ENCODE data around the gene KRT75. TPM values are rescaled to one million over a fixed set of nuclear protein-coding genes. Genes with fewer than 3 reads are reported as not detected.

KRT75 gene
- total RNA-seq, 4 donors from 2014 or later = not detected

DNA sequence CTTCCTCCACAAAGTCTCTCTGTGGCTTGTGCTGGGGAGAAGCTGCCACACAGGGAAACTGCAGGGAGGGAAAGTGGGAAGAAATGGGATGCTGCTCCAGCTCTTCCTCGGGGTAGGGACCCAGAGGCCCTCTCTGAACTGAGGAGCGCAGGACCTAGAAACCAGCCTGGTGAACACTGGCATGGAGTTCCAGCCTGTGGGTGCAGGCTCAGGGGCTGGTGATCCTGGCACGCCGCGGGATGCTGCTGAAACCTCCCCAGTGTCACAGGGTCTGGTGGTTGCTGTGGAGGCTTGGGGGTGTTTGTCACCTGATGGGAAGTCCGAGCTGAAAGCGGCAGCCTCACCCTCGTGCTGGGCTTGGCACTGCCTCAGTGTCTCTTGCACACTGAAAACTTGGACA is 5.2 kb upstream of the KRT75 start:
- TF ChIP-seq, protein P1, sequence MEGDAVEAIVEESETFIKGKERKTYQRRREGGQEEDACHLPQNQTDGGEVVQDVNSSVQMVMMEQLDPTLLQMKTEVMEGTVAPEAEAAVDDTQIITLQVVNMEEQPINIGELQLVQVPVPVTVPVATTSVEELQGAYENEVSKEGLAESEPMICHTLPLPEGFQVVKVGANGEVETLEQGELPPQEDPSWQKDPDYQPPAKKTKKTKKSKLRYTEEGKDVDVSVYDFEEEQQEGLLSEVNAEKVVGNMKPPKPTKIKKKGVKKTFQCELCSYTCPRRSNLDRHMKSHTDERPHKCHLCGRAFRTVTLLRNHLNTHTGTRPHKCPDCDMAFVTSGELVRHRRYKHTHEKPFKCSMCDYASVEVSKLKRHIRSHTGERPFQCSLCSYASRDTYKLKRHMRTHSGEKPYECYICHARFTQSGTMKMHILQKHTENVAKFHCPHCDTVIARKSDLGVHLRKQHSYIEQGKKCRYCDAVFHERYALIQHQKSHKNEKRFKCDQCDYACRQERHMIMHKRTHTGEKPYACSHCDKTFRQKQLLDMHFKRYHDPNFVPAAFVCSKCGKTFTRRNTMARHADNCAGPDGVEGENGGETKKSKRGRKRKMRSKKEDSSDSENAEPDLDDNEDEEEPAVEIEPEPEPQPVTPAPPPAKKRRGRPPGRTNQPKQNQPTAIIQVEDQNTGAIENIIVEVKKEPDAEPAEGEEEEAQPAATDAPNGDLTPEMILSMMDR (IDR thresholded peaks at IDR 0.05; ENCODE audit: low read depth) = no peak

DNA sequence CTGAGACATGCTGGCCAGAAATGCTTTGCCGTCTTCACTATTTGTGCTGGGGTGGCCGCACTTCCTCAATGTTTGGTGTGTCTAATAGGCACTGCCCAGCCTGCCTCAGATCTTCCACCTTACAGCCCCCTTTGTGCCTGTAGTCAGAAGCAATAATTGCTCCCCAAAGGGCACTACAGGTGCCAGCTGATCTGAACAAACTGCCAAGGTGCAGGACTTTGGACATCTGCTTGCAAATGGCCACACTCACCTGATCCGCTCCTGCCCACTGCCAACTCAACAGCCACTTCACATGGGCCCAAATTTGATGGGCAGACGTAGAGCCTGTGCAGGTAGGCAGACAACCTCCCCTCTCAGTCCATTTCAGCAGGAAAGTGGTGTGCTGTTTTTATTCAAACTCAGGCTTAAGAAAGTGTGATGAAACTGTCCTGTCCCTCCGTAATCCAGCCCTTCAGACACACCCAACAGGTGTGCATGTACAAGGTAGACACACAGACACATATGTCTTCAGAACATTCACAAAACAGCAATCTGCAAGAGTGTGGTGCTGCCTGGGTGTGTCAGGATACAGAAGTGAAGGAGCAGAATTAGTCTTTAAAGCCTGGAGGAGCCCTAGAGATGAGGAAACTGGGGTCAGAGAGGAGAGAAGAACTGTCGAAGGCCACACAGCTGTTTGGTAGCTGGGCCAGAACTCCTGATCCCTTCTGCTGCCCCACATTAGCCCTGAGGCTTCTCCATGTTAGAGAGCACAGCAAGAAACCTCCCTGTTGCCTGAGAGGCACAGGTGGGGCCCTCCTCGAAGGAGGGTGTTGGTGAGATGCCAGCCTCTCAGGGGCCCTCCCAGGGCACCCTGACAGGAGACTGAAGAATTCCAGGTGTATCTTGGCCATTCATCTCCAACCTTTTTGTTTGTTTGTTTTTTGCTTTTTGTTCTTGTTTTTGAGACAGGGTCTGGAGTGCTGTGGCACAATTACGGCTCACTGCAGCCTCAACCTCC is 4.4 kb upstream of the KRT75 start:
- TF ChIP-seq, protein P1 (IDR thresholded peaks at IDR 0.05; ENCODE audit: low read depth) = no peak

DNA sequence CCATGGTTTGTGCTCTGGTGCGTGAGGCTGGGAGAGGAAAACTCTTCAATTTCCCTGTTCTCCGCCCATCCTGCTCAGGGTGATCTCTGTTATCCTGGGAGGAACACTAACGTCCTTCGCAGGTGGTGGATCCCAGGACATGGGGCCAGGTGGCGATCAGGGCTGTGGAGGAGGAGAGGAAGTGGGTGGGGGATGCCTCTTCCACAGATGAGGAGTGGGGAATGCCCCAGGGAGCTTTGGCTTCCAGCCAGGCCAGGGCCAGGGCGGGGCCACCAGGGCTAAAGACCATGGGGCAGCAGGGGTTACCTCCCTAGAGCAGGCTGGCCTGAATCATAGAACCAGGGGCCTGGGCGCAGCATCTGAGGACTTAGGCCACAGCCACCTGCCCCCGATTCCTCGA is 3.3 kb upstream of the KRT75 start:
- TF ChIP-seq, protein P1 (IDR thresholded peaks at IDR 0.05; ENCODE audit: low read depth) = no peak

DNA sequence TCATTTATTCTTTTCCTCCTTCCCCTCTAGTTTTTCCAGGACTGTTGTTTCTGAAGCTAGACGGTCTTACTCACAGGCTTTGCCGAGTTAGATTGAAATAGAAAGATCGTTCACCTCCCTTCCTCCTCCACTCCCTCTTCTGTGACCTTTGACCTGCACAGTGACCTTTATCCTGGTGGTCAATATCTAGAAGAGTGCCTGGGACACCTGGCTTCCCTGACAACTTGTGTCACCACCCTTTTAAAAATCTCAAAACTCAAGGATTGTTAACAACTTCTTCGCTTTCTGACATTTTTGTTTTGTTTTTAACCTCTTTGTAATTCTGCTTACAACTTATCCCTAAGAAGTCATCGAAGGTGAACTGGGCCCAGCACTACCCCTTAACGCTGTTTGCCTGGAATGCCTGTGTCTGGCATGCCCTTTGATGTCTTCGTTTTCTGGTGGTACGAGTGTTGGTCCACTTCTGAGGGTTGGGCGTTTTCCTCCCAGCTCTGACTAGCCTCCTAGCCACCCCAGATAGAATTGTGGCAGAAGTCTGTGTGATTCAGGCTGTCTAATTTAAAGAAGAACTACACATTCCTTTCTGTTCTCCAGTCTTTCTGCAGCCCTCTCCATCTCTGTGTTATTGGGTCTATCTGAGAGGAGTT is 2.8 kb upstream of the KRT75 start:
- TF ChIP-seq, protein P1 (IDR thresholded peaks at IDR 0.05; ENCODE audit: low read depth) = no peak

DNA sequence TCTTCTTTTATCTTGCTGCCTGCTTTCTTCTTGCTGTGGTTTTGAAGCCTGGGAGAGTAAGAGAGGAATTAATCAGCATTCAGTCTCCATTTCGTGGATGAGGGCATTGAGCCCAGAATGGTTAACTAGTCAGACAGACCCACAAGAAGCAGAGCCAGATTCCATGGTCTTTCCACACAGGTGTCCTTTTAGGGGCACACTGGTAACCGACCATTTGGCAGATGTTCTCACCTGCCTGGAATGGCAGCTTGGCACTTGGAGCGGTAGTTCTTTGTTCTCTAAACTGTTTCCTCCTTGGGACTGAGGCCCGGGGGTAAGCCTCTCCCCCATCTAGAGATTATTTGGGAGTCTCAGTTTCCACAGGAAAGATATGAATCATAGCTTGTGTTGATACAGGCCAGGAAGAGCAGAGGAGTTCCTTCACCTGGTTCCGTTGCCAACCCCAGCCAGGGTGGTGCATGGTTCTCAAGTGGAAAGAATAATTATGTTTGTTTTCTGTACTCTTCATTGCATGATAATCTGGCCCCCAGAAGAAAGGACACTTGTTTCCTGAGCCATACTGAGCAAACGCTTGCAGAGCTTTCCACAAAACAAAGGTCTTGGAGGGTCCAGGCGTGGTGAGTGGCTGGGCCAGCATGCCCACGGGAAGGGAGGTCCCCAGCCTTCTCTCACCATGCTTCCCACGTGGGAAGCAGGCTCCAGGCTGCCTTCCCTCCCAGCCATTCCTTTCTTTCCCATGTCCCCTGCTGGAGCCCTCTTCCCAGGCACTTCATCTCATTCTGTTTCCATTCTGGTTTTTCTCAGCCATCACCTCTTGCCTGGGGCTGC is 2.0 kb upstream of the KRT75 start:
- TF ChIP-seq, protein P1 (IDR thresholded peaks at IDR 0.05; ENCODE audit: low read depth) = no peak

DNA sequence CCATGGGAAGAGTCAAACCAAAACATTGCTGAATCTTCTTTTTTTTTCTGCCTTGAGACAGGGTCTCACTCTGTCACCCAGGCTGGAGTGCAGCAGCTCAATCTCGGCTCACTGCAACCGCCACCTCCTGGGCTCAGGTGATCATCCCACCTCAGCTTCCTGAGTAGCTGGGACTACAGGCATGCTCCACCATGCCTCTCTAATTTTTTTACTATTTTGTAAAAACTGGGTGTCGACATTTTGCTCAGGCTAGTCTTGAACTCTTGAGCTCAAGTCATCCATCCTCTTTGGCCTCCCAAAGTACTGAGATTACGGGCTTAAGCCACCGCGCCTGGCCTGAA is 1.5 kb upstream of the KRT75 start:
- TF ChIP-seq, protein P1 (IDR thresholded peaks at IDR 0.05; ENCODE audit: low read depth) = no peak

All from subcutaneous adipose tissue (tissue), 4 donors.